22Rv1 (cell line): Measurements from ENCODE around the gene KIF27.
"Not testable (repeated sequence)": the region's sequence is repeated elsewhere in the genome, so short reads cannot be mapped to it uniquely, and the experiment has no call there.

Experiments
- CTCF ChIP-seq: fragments of 450-650 bp; IDR thresholded peaks from 2 replicates; pipeline ENCODE4 v1.5.1; 2017; ENCODE audit warnings: mild to moderate bottlenecking
- ZFX ChIP-seq: fragments of 450-650 bp; IDR thresholded peaks from 2 replicates; pipeline ENCODE4 v1.6.1; 2017; ENCODE audit warnings: antibody characterized with exemption, borderline replicate concordance

DNA sequence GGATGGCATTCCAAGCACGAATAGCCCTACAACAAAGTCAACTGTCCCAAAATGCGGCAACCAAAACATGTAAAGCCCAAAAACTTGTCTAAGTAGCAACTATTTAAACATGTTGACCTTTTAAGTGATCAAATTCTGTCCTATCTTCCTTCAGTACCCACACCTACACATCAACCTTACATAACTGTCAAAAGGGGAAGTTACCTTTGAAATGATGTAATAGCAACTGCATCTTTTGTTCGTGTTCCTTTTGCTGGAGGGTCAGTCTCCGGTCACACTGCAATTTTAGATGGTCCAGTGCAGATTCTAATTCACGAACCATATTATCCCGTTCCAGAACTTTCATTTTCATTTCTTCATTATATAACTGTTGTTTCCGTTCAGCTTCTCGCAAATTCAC lies 71.3 kb downstream of the KIF27 start:
- TF ChIP-seq ZFX, CTCF: not testable (repeated sequence)
